Prostate gland (tissue), 2 donors: ENCODE results near the gene KIF17. TPM values are rescaled to one million over a fixed set of nuclear protein-coding genes. Genes with fewer than 3 reads are reported as not detected.

Source experiments
- DNase-seq: peaks from one replicate; pipeline ENCODE4 v3.0.0-alpha.2; 2019; ENCODE audit warnings: low spot score
- H3K27ac ChIP-seq, 2 donors: fragments of 200-600 bp; sonication (generic); 2 replicates each; pipeline ENCODE4 v1.5.1; 2017 to 2019
- H3K27me3 ChIP-seq: fragments of 200-600 bp; sonication (generic); replicated peaks from 2 replicates; pipeline ENCODE4 v1.5.1; 2019; ENCODE audit not compliant: insufficient read depth
- H3K36me3 ChIP-seq, 2 donors: fragments of 200-600 bp; sonication (generic); 1 replicate in 1 of 2; 2 replicates in 1 of 2; pipeline versions ENCODE4 v1.5.1 to v1.8.1; 2017 to 2019
- H3K4me1 ChIP-seq: fragments of 200-600 bp; sonication (generic); replicated peaks from 2 replicates; pipeline ENCODE4 v1.5.1; 2019
- H3K4me3 ChIP-seq, 2 donors: fragments of 200-600 bp; sonication (generic); 2 replicates each; pipeline ENCODE4 v1.5.1; 2017 to 2019
- H3K9me3 ChIP-seq: fragments of 200-600 bp; sonication (generic); 2 replicates; pipeline ENCODE4 v1.5.1; 2017
- POLR2A ChIP-seq: fragments of 450-650 bp; IDR thresholded peaks from one replicate; pipeline ENCODE4 v1.6.1; 2016; ENCODE audit warnings: antibody characterized with exemption, mild to moderate bottlenecking
- POLR2AphosphoS5 ChIP-seq: sonication (generic); formaldehyde crosslinking; IDR thresholded peaks from one replicate; pipeline ENCODE4 v1.6.1; 2017; ENCODE audit warnings: antibody characterized with exemption
- WGBS: methylation state at CpG from one replicate; pipeline ENCODE4 v1.1.5; 2018; 5-methylcytosine and 5-hydroxymethylcytosine counted together
- intact Hi-C: fragments of 100-400 bp; cut with DNase I; formaldehyde crosslinking; loops from one replicate; pipeline ENCODE4 v1.14.2; 2022
- total RNA-seq, 2 donors: library from RNA; depleted of rRNA; stranded (reverse); fragments of >200 nt; gene quantifications; one replicate each; pipeline ENCODE4 v1.1.0, GENCODE V29; 2016
- TF ChIP-seq, protein P1 (sequence below), 4 experiments: fragments of 200-600 bp in 2 of 4; fragments of 450-650 bp in 2 of 4; sonication (generic) in 2 of 4; IDR thresholded peaks; 1 replicate in 3 of 4; 2 replicates in 1 of 4; pipeline ENCODE4 v1.5.1; 2016 to 2019; ENCODE audit warnings: antibody characterized with exemption in 4 of 4, mild to moderate bottlenecking in 2 of 4, moderate library complexity in 2 of 4

KIF17 gene
- total RNA-seq, 2 donors from 2014 or later = 1.6 to 12.6 TPM

- no peaks in the 10 kb centered on the region for H3K9me3 ChIP-seq
- H3K4me1 ChIP-seq = no peaks in the 10 kb centered on the region
- intact Hi-C loops = loop anchor here (10.0 kb wide), 1 partner anchor 291 kb away; no protein-coding TSS in a partner anchor
- no peak overlapping the region for H3K4me3 ChIP-seq
- TF ChIP-seq, protein P1, sequence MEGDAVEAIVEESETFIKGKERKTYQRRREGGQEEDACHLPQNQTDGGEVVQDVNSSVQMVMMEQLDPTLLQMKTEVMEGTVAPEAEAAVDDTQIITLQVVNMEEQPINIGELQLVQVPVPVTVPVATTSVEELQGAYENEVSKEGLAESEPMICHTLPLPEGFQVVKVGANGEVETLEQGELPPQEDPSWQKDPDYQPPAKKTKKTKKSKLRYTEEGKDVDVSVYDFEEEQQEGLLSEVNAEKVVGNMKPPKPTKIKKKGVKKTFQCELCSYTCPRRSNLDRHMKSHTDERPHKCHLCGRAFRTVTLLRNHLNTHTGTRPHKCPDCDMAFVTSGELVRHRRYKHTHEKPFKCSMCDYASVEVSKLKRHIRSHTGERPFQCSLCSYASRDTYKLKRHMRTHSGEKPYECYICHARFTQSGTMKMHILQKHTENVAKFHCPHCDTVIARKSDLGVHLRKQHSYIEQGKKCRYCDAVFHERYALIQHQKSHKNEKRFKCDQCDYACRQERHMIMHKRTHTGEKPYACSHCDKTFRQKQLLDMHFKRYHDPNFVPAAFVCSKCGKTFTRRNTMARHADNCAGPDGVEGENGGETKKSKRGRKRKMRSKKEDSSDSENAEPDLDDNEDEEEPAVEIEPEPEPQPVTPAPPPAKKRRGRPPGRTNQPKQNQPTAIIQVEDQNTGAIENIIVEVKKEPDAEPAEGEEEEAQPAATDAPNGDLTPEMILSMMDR (IDR thresholded peaks at IDR 0.05) = no peak
- no peak for TF ChIP-seq POLR2AphosphoS5
- TF ChIP-seq POLR2A = no peak
- no peaks in the 10 kb centered on the region for H3K27me3 ChIP-seq
- no peak overlapping the region for H3K27ac ChIP-seq
- 74% methylated on average over 2 of the region's 2 CpGs for WGBS
- H3K36me3 ChIP-seq = no peaks in the 10 kb centered on the region
- no peak for DNase-seq
Observed at GRCh38 chr1:20693623-20694022, 24.2 kb downstream of the KIF17 start.

DNA sequence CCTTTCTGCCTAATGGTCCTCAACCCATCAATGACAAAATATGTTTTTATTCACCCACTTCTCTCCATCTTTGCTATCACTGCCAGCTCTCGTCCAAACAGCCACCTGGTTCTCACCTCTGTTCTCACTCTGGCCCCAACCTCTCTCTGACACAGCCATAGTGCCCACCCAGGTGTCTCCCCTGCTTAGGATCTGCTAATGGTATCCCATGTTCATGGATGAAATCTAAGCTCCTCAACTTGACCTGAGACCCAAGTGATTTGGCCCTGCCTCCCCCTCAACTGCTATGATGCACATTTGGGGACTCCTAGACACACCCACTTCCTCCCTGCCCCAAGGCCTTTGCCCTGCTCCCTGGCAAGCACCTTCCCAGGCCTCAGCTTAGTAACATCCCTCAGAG is 25.9 kb downstream of the KIF17 start:
- Histone ChIP-seq H3K4me3 (no peak overlapping the region), H3K27ac (no peak overlapping the region), H3K9me3 (no peaks in the 10 kb centered on the region), H3K36me3 (no peaks in the 10 kb centered on the region), H3K27me3 (no peaks in the 10 kb centered on the region), H3K4me1 (no peaks in the 10 kb centered on the region)
- WGBS = 79% methylated on average over 1 of the region's 1 CpG
- DNase-seq = no peak
- intact Hi-C loops = loop anchor here (10.0 kb wide), 1 partner anchor 293 kb away; no protein-coding TSS in a partner anchor
- TF ChIP-seq POLR2AphosphoS5 (no peak), POLR2A (no peak)
- TF ChIP-seq, protein P1 (IDR thresholded peaks at IDR 0.05) = no peak

DNA sequence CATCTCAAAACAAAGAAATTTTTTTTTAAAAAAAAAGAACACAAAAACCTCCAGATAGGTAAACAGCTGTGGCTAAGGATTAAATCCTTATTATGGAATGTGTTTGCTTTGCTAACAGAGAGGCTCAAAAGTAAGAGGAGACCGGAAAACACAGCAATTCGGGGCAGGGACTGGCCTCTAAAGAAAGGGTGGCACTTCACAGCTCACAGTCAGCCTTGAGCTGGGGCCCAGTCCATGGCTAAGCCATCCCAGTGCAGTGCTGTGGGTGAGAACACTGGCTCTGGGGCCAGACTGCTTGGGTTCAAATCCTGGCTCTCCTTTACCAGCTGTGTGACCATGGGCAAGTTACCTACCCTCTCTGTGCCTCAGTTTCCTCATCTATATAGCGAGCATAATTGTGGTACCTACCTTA is 28.2 kb downstream of the KIF17 start:
- Histone ChIP-seq H3K9me3 (no peaks in the 10 kb centered on the region), H3K4me1 (no peaks in the 10 kb centered on the region), H3K27me3 (no peaks in the 10 kb centered on the region), H3K4me3 (no peak overlapping the region), H3K36me3 (no peaks in the 10 kb centered on the region), H3K27ac (no peak overlapping the region)
- TF ChIP-seq POLR2A (no peak), POLR2AphosphoS5 (no peak)
- TF ChIP-seq, protein P1 (IDR thresholded peaks at IDR 0.05) = no peak
- WGBS = 75% methylated on average over 3 of the region's 3 CpGs
- intact Hi-C loops = loop anchor here (10.0 kb wide), 1 partner anchor 295 kb away; no protein-coding TSS in a partner anchor
- DNase-seq = no peak

DNA sequence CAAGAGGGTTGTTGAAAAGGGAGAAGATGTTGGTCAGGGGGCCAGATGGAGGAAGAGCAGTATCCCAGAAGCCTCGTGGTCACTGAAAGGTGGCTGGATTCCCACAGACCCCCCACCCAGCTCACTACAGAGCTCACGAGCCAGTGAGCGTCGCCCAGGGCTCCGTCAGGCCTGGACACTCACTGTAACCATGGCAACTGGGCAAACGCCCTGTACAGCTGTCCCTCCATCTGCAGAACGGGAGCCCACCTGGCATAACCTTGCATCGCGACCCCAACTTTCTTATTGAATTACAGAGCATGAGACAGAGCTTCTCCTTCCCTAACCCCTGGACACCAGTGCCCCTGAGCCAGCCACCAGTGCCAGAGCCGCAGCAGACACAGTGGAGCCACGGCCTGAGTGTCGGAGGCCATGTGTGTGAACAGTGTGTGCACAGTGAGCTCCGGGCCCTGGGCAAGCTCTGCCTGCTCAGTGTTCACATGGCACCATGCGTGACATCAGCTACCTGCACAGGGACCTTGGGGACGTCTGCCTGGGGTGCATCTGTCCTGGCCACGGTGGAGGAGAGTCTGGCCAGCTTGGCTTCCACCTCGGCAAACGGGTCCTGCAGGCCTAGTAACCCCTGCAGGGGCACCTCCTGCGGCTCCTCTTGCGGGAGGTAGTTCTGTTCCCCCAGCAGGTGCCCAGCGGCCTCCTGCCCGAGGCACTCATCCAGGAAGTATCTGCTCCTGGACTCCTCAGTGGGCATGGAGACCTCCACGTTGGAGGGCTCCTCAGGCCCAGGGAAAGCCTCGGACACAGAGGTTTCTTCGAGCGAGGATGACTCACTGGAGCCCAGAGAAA is 30.7 kb downstream of the KIF17 start:
- Histone ChIP-seq H3K9me3 (no peaks in the 10 kb centered on the region), H3K4me1 (no peaks in the 10 kb centered on the region), H3K4me3 (no peak overlapping the region), H3K27ac (no peak overlapping the region), H3K36me3 (no peaks in the 10 kb centered on the region), H3K27me3 (no peaks in the 10 kb centered on the region)
- TF ChIP-seq, protein P1 (IDR thresholded peaks at IDR 0.05) = no peak
- TF ChIP-seq POLR2A (no peak), POLR2AphosphoS5 (no peak)
- DNase-seq = no peak
- 71% methylated on average over 22 of the region's 26 CpGs for WGBS
- intact Hi-C loops = no loop called here

- Histone ChIP-seq H3K27me3 (no peaks in the 10 kb centered on the region), H3K36me3 (no peaks in the 10 kb centered on the region), H3K9me3 (no peaks in the 10 kb centered on the region), H3K4me1 (no peaks in the 10 kb centered on the region), H3K4me3 (no peak overlapping the region), H3K27ac (no peak overlapping the region)
- intact Hi-C loops = no loop called here
- 78% methylated on average over 12 of the region's 12 CpGs for WGBS
- TF ChIP-seq POLR2AphosphoS5 (no peak), POLR2A (no peak)
- TF ChIP-seq, protein P1 (IDR thresholded peaks at IDR 0.05) = no peak
- DNase-seq = no peak
Observed at GRCh38 chr1:20685741-20686140, 32.1 kb downstream of the KIF17 start.
